GM21529 (cell line): ENCODE data around the gene COL5A2.

ENCODE experiments used
- ATAC-seq: cut with Tn5 transposase; IDR thresholded peaks from one replicate; pipeline ENCODE4 v1.9.1; 2021; ENCODE audit not compliant: unreplicated experiment

COL5A2 gene

GRCh38 chr2:189150033-189150432, 29.5 kb downstream of the COL5A2 start:
- no peak for ATAC-seq

GRCh38 chr2:189147989-189148388, 31.6 kb downstream of the COL5A2 start:
- no peak for ATAC-seq

- no peak for ATAC-seq
Measured at GRCh38 chr2:189147361-189147760, 32.2 kb downstream of the COL5A2 start.

- no peak for ATAC-seq
Measured at GRCh38 chr2:189146553-189146952, 33.0 kb downstream of the COL5A2 start.

GRCh38 chr2:189144700-189145211, 34.8 kb downstream of the COL5A2 start:
- no peak for ATAC-seq

- no peak for ATAC-seq
Measured at GRCh38 chr2:189143925-189144324, 35.6 kb downstream of the COL5A2 start.

GRCh38 chr2:189142893-189143759, 36.4 kb downstream of the COL5A2 start:
- peak; percentile 98 for ATAC-seq

GRCh38 chr2:189138800-189139199, 40.8 kb downstream of the COL5A2 start:
- ATAC-seq: no peak

GRCh38 chr2:189137519-189137918, 42.0 kb downstream of the COL5A2 start:
- no peak for ATAC-seq

GRCh38 chr2:189134485-189134884, 45.1 kb downstream of the COL5A2 start:
- ATAC-seq: no peak

- no peak for ATAC-seq
Measured at GRCh38 chr2:189131991-189132390, 47.6 kb downstream of the COL5A2 start.

GRCh38 chr2:189129971-189130370, 49.6 kb downstream of the COL5A2 start:
- no peak for ATAC-seq

- ATAC-seq: no peak
Measured at GRCh38 chr2:189128970-189129369, 50.6 kb downstream of the COL5A2 start.

- no peak for ATAC-seq
Measured at GRCh38 chr2:189127756-189128155, 51.8 kb downstream of the COL5A2 start.

GRCh38 chr2:189125195-189125594, 54.4 kb downstream of the COL5A2 start:
- ATAC-seq: no peak

- ATAC-seq: no peak
Measured at GRCh38 chr2:189124175-189124574, 55.4 kb downstream of the COL5A2 start.

GRCh38 chr2:189118386-189118785, 61.2 kb downstream of the COL5A2 start:
- ATAC-seq: no peak

- no peak for ATAC-seq
Measured at GRCh38 chr2:189116979-189117378, 62.6 kb downstream of the COL5A2 start.

GRCh38 chr2:189116087-189116486, 63.5 kb downstream of the COL5A2 start:
- no peak for ATAC-seq

GRCh38 chr2:189115126-189115525, 64.4 kb downstream of the COL5A2 start:
- no peak for ATAC-seq

GRCh38 chr2:189113963-189114362, 65.6 kb downstream of the COL5A2 start:
- ATAC-seq: no peak

- ATAC-seq: no peak
Measured at GRCh38 chr2:189111063-189111715, 68.4 kb downstream of the COL5A2 start.
